Stimulated activated CD4-positive, alpha-beta T cell treated with anti-CD3 and anti-CD28 coated beads, Interleukin-15, amount 100 ng/mL, for 48 hours (primary cell): ENCODE data around the gene SUMF2.
"Not testable (repeated sequence)": the region's sequence is repeated elsewhere in the genome, so short reads cannot be mapped to it uniquely, and the experiment has no call there.

Experiments
- DNase-seq, 2 donors: peaks; one replicate each; pipeline ENCODE4 v3.0.0-alpha.2; 2020; ENCODE audit warnings: low read depth in 2 of 2

Gene SUMF2

GRCh38 chr7:56106108-56107073, 42.3 kb downstream of the SUMF2 start, which contains the start of gene CHCHD2:
TSS of gene CHCHD2 (minus strand) at chr7:56106476. CDS start at chr7:56106413, 63 bp downstream.
- DNase-seq: peak; percentile 90 to 93

- DNase-seq: no peak
Observed at GRCh38 chr7:56107954-56108258, 43.8 kb downstream of the SUMF2 start.

GRCh38 chr7:56110611-56111010, 46.5 kb downstream of the SUMF2 start:
- DNase-seq: peak in 1 of 2 donors; percentile 5

- DNase-seq: not testable (repeated sequence)
Observed at GRCh38 chr7:56112244-56112643, 48.2 kb downstream of the SUMF2 start.

GRCh38 chr7:56115852-56116538, 51.9 kb downstream of the SUMF2 start, which contains the start of gene NUPR2:
TSS of gene NUPR2 (minus strand) at chr7:56116417. CDS start at chr7:56116314, 103 bp downstream.
- DNase-seq: no peak

- no peak for DNase-seq
Observed at GRCh38 chr7:56121440-56121839, 57.4 kb downstream of the SUMF2 start.

GRCh38 chr7:56124981-56125380, 60.9 kb downstream of the SUMF2 start:
- DNase-seq: no peak

GRCh38 chr7:56125831-56126230, 61.7 kb downstream of the SUMF2 start:
- no peak for DNase-seq

- no peak for DNase-seq
Observed at GRCh38 chr7:56127241-56127975, 63.3 kb downstream of the SUMF2 start.
